GM12878 (cell line): ENCODE measurements around the gene TLE2. TPM values are rescaled to one million over a fixed set of nuclear protein-coding genes. Genes with fewer than 3 reads are reported as not detected.

Experiments used
- ATAC-seq: fragments of 200-7000 bp; cut with Tn5 transposase; 3 replicates; pipeline ENCODE4 v1.9.1; 2020; ENCODE audit warnings: mild to moderate bottlenecking, moderate library complexity
- BruUV-seq: library from RNA; stranded (reverse); fragments of 400-500 nt; replicated peaks from 2 replicates; lab custom pipeline; 2021; lab: Mats Ljungman, UMichigan
- CTCF ChIA-PET: fragments of 300-600 bp; sonication (Branson Sonifier 250); formaldehyde crosslinking; extraction: SDS; loops from one replicate; lab custom pipeline; 2021; ENCODE audit warnings: inconsistent platforms; lab: Yijun Ruan, JAX
- POLR2A ChIA-PET: fragments of 350-600 bp; formaldehyde crosslinking; extraction: SDS; loops from one replicate; lab custom pipeline; 2021; ENCODE audit warnings: inconsistent platforms; lab: Charles Lee
- RAD21 ChIA-PET: fragments of 300-600 bp; sonication (Branson Sonifier 250); formaldehyde crosslinking; loops from one replicate; lab custom pipeline; 2023; ENCODE audit warnings: antibody characterized with exemption; ENCODE audit not compliant: unreplicated experiment; lab: Charles Lee
- SMC1A ChIA-PET: fragments of 300-600 bp; sonication (Branson Sonifier 250); formaldehyde crosslinking; loops from one replicate; lab custom pipeline; 2023; ENCODE audit not compliant: unreplicated experiment, uncharacterized antibody; lab: Charles Lee
- DNase-seq: peaks from one replicate; pipeline ENCODE4 v3.0.0-alpha.2; 2011; ENCODE audit warnings: low read depth, low spot score
- FAIRE-seq: peaks from 3 replicates; lab custom pipeline; 2011; peaks lifted over from hg19 to GRCh38; lab: Jason Lieb, UNC
- H2AFZ ChIP-seq: 2 replicates; pipeline ENCODE4 v1.6.0; 2011; ENCODE audit warnings: low read depth, low read length, control low read depth; ENCODE audit not compliant: control insufficient read depth
- H3K27ac ChIP-seq: 2 replicates; pipeline ENCODE4 v1.5.1; 2011; ENCODE audit warnings: control low read depth; ENCODE audit not compliant: control insufficient read depth, insufficient read depth
- H3K27me3 ChIP-seq, 2 experiments: replicated peaks in 1 of 2; 2 replicates each; pipeline versions ENCODE4 v1.6.0 to v1.6.1; 2011; ENCODE audit warnings: low read length in 1 of 2; ENCODE audit not compliant: control insufficient read depth in 2 of 2, insufficient read depth in 2 of 2
- H3K36me3 ChIP-seq, 2 experiments: 2 replicates each; pipeline ENCODE4 v1.5.1; 2011; ENCODE audit warnings: low read length in 1 of 2; ENCODE audit not compliant: control insufficient read depth in 2 of 2, insufficient read depth in 2 of 2
- H3K4me1 ChIP-seq: 2 replicates; pipeline ENCODE4 v1.6.1; 2011; ENCODE audit warnings: mild to moderate bottlenecking, low read length, moderate library complexity, mixed read lengths; ENCODE audit not compliant: control insufficient read depth, insufficient read depth
- H3K4me2 ChIP-seq: 2 replicates; pipeline ENCODE4 v1.6.0; 2011; ENCODE audit warnings: control low read depth; ENCODE audit not compliant: control insufficient read depth, insufficient read depth
- H3K4me3 ChIP-seq: fragments of 200-600 bp; sonication (generic); 2 replicates; pipeline ENCODE4 v1.5.1; 2016
- H3K79me2 ChIP-seq: 2 replicates; pipeline ENCODE4 v1.6.0; 2011; ENCODE audit warnings: low read length; ENCODE audit not compliant: control insufficient read depth, insufficient read depth
- H3K9ac ChIP-seq: 2 replicates; pipeline ENCODE4 v1.8.0; 2011; ENCODE audit warnings: low read length, control low read depth, mixed read lengths; ENCODE audit not compliant: control insufficient read depth, insufficient read depth
- H3K9me3 ChIP-seq: replicated peaks from 3 replicates; pipeline ENCODE4 v1.5.1; 2011; ENCODE audit warnings: mild to moderate bottlenecking, low read length; ENCODE audit not compliant: control insufficient read depth, insufficient read depth
- H4K20me1 ChIP-seq: 2 replicates; pipeline ENCODE4 v1.6.0; 2011; ENCODE audit not compliant: control insufficient read depth, insufficient read depth
- EGR1 ChIP-seq, 2 experiments: IDR thresholded peaks; 1 replicate in 1 of 2; 2 replicates in 1 of 2; pipeline ENCODE4 v1.6.1; 2011 to 2012; ENCODE audit warnings: low read depth in 2 of 2, low read length in 2 of 2, borderline replicate concordance in 1 of 2, mild to moderate bottlenecking in 1 of 2, moderate library complexity in 1 of 2
- ESRRA ChIP-seq: IDR thresholded peaks from 2 replicates; pipeline ENCODE4 v1.6.1; 2012; ENCODE audit warnings: mild to moderate bottlenecking, low read length, improper control_type of control experiment
- EZH2 ChIP-seq: IDR thresholded peaks from 2 replicates; pipeline ENCODE4 v1.6.1; 2012; ENCODE audit warnings: low read depth, mild to moderate bottlenecking, control low read depth, inconsistent platforms, low read length, borderline replicate concordance; ENCODE audit not compliant: control insufficient read depth
- NBN ChIP-seq: fragments of 450-650 bp; IDR thresholded peaks from 2 replicates; pipeline ENCODE4 v1.6.1; 2016
- POLR2AphosphoS5 ChIP-seq: IDR thresholded peaks from 2 replicates; pipeline ENCODE4 v1.6.1; 2011; ENCODE audit warnings: mild to moderate bottlenecking, low read length, inconsistent platforms
- PRDM15 ChIP-seq: fragments of 450-650 bp; formaldehyde crosslinking; IDR thresholded peaks from 2 replicates; pipeline ENCODE4 v1.4.0; 2020; ENCODE audit warnings: mild to moderate bottlenecking, moderate library complexity
- RELB ChIP-seq: fragments of 450-650 bp; IDR thresholded peaks from 2 replicates; pipeline ENCODE4 v1.6.1; 2017; ENCODE audit warnings: low read depth, mild to moderate bottlenecking, moderate library complexity
- SIN3A ChIP-seq: IDR thresholded peaks from 2 replicates; pipeline ENCODE4 v1.6.1; 2012; ENCODE audit warnings: low read depth, low read length, improper control_type of control experiment
- SPI1 ChIP-seq: IDR thresholded peaks from 2 replicates; pipeline ENCODE4 v1.6.1; 2011; ENCODE audit warnings: low read depth, mild to moderate bottlenecking, low read length, moderate library complexity, borderline replicate concordance; ENCODE audit not compliant: insufficient read depth
- STAT1 ChIP-seq: fragments of 450-650 bp; conservative IDR thresholded peaks from 2 replicates; pipeline ENCODE4 v1.6.1; 2014; ENCODE audit warnings: antibody characterized with exemption, mild to moderate bottlenecking
- ZBED1 ChIP-seq: IDR thresholded peaks from 2 replicates; pipeline ENCODE4 v1.6.1; 2016; ENCODE audit warnings: borderline replicate concordance
- ZNF592 ChIP-seq: fragments of 450-650 bp; IDR thresholded peaks from 2 replicates; pipeline ENCODE4 v1.6.1; 2017; ENCODE audit warnings: mild to moderate bottlenecking, moderate library complexity
- WGBS: methylation state at CpG from one replicate; pipeline ENCODE4 v1.1.6; 2016; ENCODE audit warnings: low lambda C conversion rate; ENCODE audit not compliant: insufficient replicate concordance, insufficient coverage; ENCODE audit errors: missing lambda C conversion rate; 5-methylcytosine and 5-hydroxymethylcytosine counted together
- in situ Hi-C: fragments of 300-500 bp; cut with MboI; formaldehyde crosslinking; loops from 9 replicates; pipeline ENCODE4 v1.14.3; 2018; ENCODE audit warnings: mixed read lengths
- intact Hi-C: fragments of 100-400 bp; cut with micrococcal nuclease; formaldehyde crosslinking; loops from one replicate; pipeline ENCODE4 v1.14.2; 2022; ENCODE audit not compliant: unreplicated experiment
- polyA plus RNA-seq, 11 experiments: library from polyadenylated mRNA; depleted of rRNA in 4 of 11; unstranded in 6 of 11; stranded (reverse) in 5 of 11; fragments of >200 nt; fragmentation: Nextera tagmentation in 4 of 11; fragmentation: Illumina TruSeq in 1 of 11; extraction: Ambion mirVana in 4 of 11; extraction: Trizol in 1 of 11; gene quantifications; 1 replicate in 1 of 11; 2 replicates in 10 of 11; pipeline versions ENCODE4 v1.2.1 to v1.2.3, GENCODE V29; 2011 to 2016; ENCODE audit warnings: inconsistent platforms in 2 of 11, missing spikeins in 2 of 11, low read depth in 1 of 11
- total RNA-seq, 4 experiments: library from RNA; depleted of rRNA in 3 of 4; stranded (reverse); fragments of >200 nt in 3 of 4; fragmentation: Illumina TruSeq in 1 of 4; extraction: Trizol in 1 of 4; gene quantifications; 2 replicates each; pipeline versions ENCODE4 v1.2.1 to v1.2.3, GENCODE V29; 2013 to 2021

The TLE2 gene
- total and polyA plus RNA-seq, 10 of the 15 experiments (the other 5 are each of a cell fraction or from before 2014, with no cell fraction given) = 0.05 to 0.21 (median 0.11) TPM; not detected in 5

- H3K4me1 ChIP-seq = peaks cover 4% of the 10 kb centered on the region; the same call in 1 of the 2 replicates
- CTCF ChIA-PET = interaction anchor here (0.9 to 5.0 kb wide), 2 partner anchors 12 to 18 kb away, joined by 3 to 24 read pairs; no protein-coding TSS in a partner anchor
- no peak overlapping the region for H3K9ac ChIP-seq
- TF ChIP-seq PRDM15 (CRISPR knock-in tag) (no peak), EZH2 (no peak), RELB (no peak), EGR1 (IDR thresholded peaks at IDR 0.05; ENCODE audit: borderline replicate concordance in 1 of 2, low read depth in 2 of 2, low read length in 2 of 2) (no peak), POLR2AphosphoS5 (no peak), ZBED1 (no peak), STAT1 (no peak), NBN (no peak), SPI1 (no peak), ZNF592 (no peak), ESRRA (no peak), SIN3A (no peak)
Measured at GRCh38 chr19:2969104-2969504, 60.0 kb downstream of the TLE2 start.

More at GRCh38 chr19:2969104-2969504, 60.0 kb downstream of the TLE2 start:
- Histone ChIP-seq H3K4me3 (no peak overlapping the region), H3K36me3 (no peaks in the 10 kb centered on the region), H4K20me1 (no peaks in the 10 kb centered on the region), H3K4me2 (no peak overlapping the region), H3K9me3 (no peaks in the 10 kb centered on the region), H3K27ac (no peak overlapping the region), H3K79me2 (no peaks in the 10 kb centered on the region), H2AFZ (no peak overlapping the region), H3K27me3 (no peaks in the 10 kb centered on the region; a peak in 1 of 4 replicates)
- DNase-seq = no peak
- FAIRE-seq = no peak
- ATAC-seq = no peak
- ChIA-PET POLR2A (no interaction called here), SMC1A (no interaction called here), RAD21 (no interaction called here)
- intact Hi-C loops (no loop called here), in situ Hi-C loops (no loop called here)
- WGBS = 73% methylated on average over 5 of the region's 5 CpGs
- BruUV-seq = no TSS peak
